Heart right ventricle (tissue), 16 donors: ENCODE measurements around the gene ADPGK. TPM values are rescaled to one million over a fixed set of nuclear protein-coding genes. Genes with fewer than 3 reads are reported as not detected.

Experiments used
- ATAC-seq, 8 donors: fragments of 200-7000 bp; cut with Tn5 transposase; one replicate each; pipeline ENCODE4 v1.9.1; 2020; ENCODE audit warnings: mild to moderate bottlenecking in 8 of 8, moderate library complexity in 8 of 8, moderate number of reproducible peaks in 1 of 8
- DNase-seq, 2 donors: peaks; one replicate each; pipeline ENCODE4 v3.0.0-alpha.2; 2020
- H3K27ac ChIP-seq, 10 donors: fragments of 200-600 bp; sonication (generic) in 2 of 10; one replicate each; pipeline versions ENCODE4 v1.5.0 to v1.8.0; 2020 to 2022; ENCODE audit warnings: mild to moderate bottlenecking in 3 of 10
- H3K27me3 ChIP-seq, 7 donors: fragments of 200-600 bp; one replicate each; pipeline ENCODE4 v1.8.0; 2021 to 2022; ENCODE audit warnings: mild to moderate bottlenecking in 2 of 7
- H3K36me3 ChIP-seq, 9 donors: fragments of 200-600 bp; sonication (generic) in 1 of 9; one replicate each; pipeline versions ENCODE4 v1.5.0 to v1.8.0; 2020 to 2022; ENCODE audit warnings: mild to moderate bottlenecking in 2 of 9
- H3K4me1 ChIP-seq, 9 donors: fragments of 200-600 bp; sonication (generic) in 1 of 9; one replicate each; pipeline versions ENCODE4 v1.5.0 to v1.8.0; 2020 to 2022; ENCODE audit warnings: mild to moderate bottlenecking in 4 of 9
- H3K4me3 ChIP-seq, 10 donors: fragments of 200-600 bp; sonication (generic) in 2 of 10; one replicate each; pipeline versions ENCODE4 v1.5.0 to v1.8.0; 2020 to 2022; ENCODE audit warnings: mild to moderate bottlenecking in 7 of 10, moderate library complexity in 2 of 10
- H3K9me3 ChIP-seq, 11 donors: fragments of 200-600 bp in 10 of 11; sonication (generic) in 2 of 11; one replicate each; pipeline versions ENCODE4 v1.5.0 to v1.8.0; 2013 to 2022; ENCODE audit warnings: mild to moderate bottlenecking in 2 of 11, control low read depth in 1 of 11, moderate library complexity in 1 of 11
- WGBS, 2 donors: extraction: QIAGEN DNeasy Blood & Tissue Kit; methylation state at CpG; one replicate each; pipeline ENCODE4 v1.1.7; 2013; ENCODE audit warnings: inconsistent platforms in 1 of 2; 5-methylcytosine and 5-hydroxymethylcytosine counted together
- intact Hi-C, 10 donors: fragments of 100-400 bp; cut with DNase I; formaldehyde crosslinking; loops; one replicate each; pipeline versions ENCODE4 v1.11.1 to v1.14.2; 2022
- polyA plus RNA-seq, 2 donors: library from polyadenylated mRNA; stranded (reverse); fragments of 200-250 nt; gene quantifications; one replicate each; pipeline ENCODE4 v1.2.3, GENCODE V29; 2013
- total RNA-seq, 10 donors: library from RNA; stranded (reverse); fragmentation: NEBNext Ultra II Directional in 3 of 10; extraction: Animal tissue kit (Norgen Biotek cat#: 25700) in 3 of 10; gene quantifications; one replicate each; pipeline versions ENCODE4 v1.2.1 to v1.2.4, GENCODE V29; 2021 to 2023
- TF ChIP-seq, protein P1 (sequence below), 9 donors: fragments of 200-600 bp; sonication (generic) in 2 of 9; IDR thresholded peaks; one replicate each; pipeline versions ENCODE4 v1.5.0 to v1.8.0; 2021 to 2022; ENCODE audit warnings: antibody characterized with exemption in 9 of 9, mild to moderate bottlenecking in 5 of 9, moderate library complexity in 1 of 9
- donor health status: Arrhythmogenic right ventricular cardiomyopathy.
- donor health status: ischemic (EF 13 %, LVEDD 7.1; RV severe dilation, severe dysfunction).
- donor health status: healthy with polysubstance abuse.
- donor health status: DM: no; HTN: yes; CAD: no.
- donor health status: DM: no; HTN: no; CAD: no.
- donor health status: ischemic (EF 25% LVEDD 6.9; RV normal size, moderate dysfunction).
- donor health status: ischemic (EF 25% LVEDD 5.7; RV mildly dilated, moderate dysfunction).
- donor health status: healthy.
- donor health status: DM: yes; HTN: yes; CAD: no.
- donor health status: Ischemic cardiomyopathy.
- donor health status: ischemic (EF 35%, LVEDD 5.7; RV mildly dilated, moderate dysfunction).
- donor health status: nonischemic (EF 11% LVEDD 7.7; RV severe dilation, severe dysfunction).
- donor health status: DM: yes; HTN: yes; CAD: no.
- donor health status: PGD.
- donor health status: ischemic (EF 29% LVEDD 5.4; RV normal size, mild dysfunction).
- donor health status: nonischemic (EF 23%, LVEDD 6.1; RV moderate dilation, normal function).

Gene ADPGK
- total and polyA plus RNA-seq, 12 donors, result 6.4 to 22.8 (median 10.9) TPM

GRCh38 chr15:72800833-72801481 is 17.4 kb upstream of the ADPGK start:
- no peak for ATAC-seq

DNA sequence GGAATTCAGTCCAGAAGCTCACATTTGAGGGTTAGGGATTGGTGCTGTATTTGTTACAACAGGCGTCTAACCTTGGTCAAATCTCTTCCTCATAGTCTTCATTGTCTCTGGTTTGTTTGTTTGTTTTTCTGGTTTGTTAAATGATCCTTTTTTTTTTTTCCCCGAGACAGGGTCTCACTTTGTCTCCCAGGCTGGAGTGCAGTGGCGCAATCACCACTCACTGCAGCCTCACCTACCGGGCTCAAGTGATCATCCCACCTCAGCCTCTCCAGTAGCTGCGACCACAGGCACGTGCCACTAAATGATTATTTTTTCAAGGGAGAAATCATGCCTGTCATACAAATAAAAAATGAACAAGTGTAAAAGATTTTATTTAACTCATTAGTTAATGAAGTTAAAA is 14.3 kb upstream of the ADPGK start:
- Histone ChIP-seq H3K4me3 (no peak overlapping the region), H3K9me3 (no peaks in the 10 kb centered on the region), H3K27me3 (peaks cover 0 to 71% (median 60%) of the 10 kb centered on the region in 7 donors), H3K27ac (no peak overlapping the region), H3K36me3 (no peaks in the 10 kb centered on the region), H3K4me1 (peaks cover 0 to 17% (median 8%) of the 10 kb centered on the region in 9 donors)
- WGBS, 2 donors, result 85% methylated on average over 6 of the region's 6 CpGs
- intact Hi-C loops, result loop anchor here (1.0 to 10.0 kb wide), 7 partner anchors 283 to 477 kb away; no protein-coding TSS in a partner anchor
- ATAC-seq (no peak), DNase-seq (no peak)
- TF ChIP-seq, protein P1, sequence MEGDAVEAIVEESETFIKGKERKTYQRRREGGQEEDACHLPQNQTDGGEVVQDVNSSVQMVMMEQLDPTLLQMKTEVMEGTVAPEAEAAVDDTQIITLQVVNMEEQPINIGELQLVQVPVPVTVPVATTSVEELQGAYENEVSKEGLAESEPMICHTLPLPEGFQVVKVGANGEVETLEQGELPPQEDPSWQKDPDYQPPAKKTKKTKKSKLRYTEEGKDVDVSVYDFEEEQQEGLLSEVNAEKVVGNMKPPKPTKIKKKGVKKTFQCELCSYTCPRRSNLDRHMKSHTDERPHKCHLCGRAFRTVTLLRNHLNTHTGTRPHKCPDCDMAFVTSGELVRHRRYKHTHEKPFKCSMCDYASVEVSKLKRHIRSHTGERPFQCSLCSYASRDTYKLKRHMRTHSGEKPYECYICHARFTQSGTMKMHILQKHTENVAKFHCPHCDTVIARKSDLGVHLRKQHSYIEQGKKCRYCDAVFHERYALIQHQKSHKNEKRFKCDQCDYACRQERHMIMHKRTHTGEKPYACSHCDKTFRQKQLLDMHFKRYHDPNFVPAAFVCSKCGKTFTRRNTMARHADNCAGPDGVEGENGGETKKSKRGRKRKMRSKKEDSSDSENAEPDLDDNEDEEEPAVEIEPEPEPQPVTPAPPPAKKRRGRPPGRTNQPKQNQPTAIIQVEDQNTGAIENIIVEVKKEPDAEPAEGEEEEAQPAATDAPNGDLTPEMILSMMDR (IDR thresholded peaks at IDR 0.05), result no peak

More at GRCh38 chr15:72800833-72801481, 17.4 kb upstream of the ADPGK start:
- Histone ChIP-seq H3K27me3 (peaks cover 0 to 65% (median 40%) of the 10 kb centered on the region in 7 donors), H3K4me1 (peaks cover 0 to 11% (median 8%) of the 10 kb centered on the region in 9 donors), H3K4me3 (no peak overlapping the region), H3K27ac (no peak overlapping the region), H3K9me3 (no peaks in the 10 kb centered on the region), H3K36me3 (no peaks in the 10 kb centered on the region)
- TF ChIP-seq, protein P1 (IDR thresholded peaks at IDR 0.05), result no peak
- no peak for DNase-seq
- WGBS, 2 donors, result 56 to 66% methylated on average over 8 of the region's 8 CpGs
- intact Hi-C loops, result no loop called here

DNA sequence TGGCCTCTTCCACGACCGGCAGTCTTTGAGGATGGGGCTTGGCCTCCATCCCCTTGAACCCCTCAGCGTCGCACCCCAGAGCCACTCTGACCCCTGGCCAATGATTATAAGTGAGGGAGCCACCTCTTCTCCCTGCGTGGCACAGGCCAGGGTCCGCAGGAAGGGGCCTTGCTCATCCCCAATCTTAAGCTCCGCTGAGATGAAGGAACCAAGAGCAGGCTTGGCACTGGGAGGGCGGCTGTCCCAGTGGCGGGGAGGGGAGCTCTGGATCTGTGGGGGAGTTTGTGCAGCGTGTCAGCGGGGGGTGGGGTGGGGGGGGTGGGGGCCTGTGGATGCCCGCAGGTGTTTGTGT is 13.8 kb upstream of the ADPGK start:
- intact Hi-C loops, result loop anchor here (1.0 to 10.0 kb wide), 7 partner anchors 283 to 477 kb away; no protein-coding TSS in a partner anchor
- Histone ChIP-seq H3K27me3 (peaks cover 0 to 71% (median 61%) of the 10 kb centered on the region in 7 donors), H3K4me1 (peaks cover 0 to 17% (median 8%) of the 10 kb centered on the region in 9 donors), H3K9me3 (no peaks in the 10 kb centered on the region), H3K4me3 (peak overlapping the region; percentile 32 to 63 (median 54)), H3K36me3 (no peaks in the 10 kb centered on the region), H3K27ac (no peak overlapping the region)
- TF ChIP-seq, protein P1 (IDR thresholded peaks at IDR 0.05), result no peak
- no peak for DNase-seq
- ATAC-seq, result peak in 1 of 8 donors; percentile 24
- 15 to 20% methylated on average over 12 of the region's 12 CpGs for WGBS, 2 donors

GRCh38 chr15:72796515-72797337 is 13.2 kb upstream of the ADPGK start:
- 6% methylated on average over 72 of the region's 72 CpGs for WGBS, 2 donors
- intact Hi-C loops, result loop anchor here (1.0 to 10.0 kb wide), 7 partner anchors 284 to 478 kb away; no protein-coding TSS in a partner anchor
- Histone ChIP-seq H3K27ac (peak overlapping the region in 1 of 10 donors; percentile 9), H3K27me3 (peaks cover 0 to 71% (median 55%) of the 10 kb centered on the region in 7 donors), H3K9me3 (no peaks in the 10 kb centered on the region), H3K4me1 (peaks cover 0 to 17% (median 8%) of the 10 kb centered on the region in 9 donors), H3K36me3 (no peaks in the 10 kb centered on the region), H3K4me3 (peak overlapping the region; percentile 32 to 63 (median 54))
- peak; percentile 79 to 94 (median 90) for ATAC-seq
- TF ChIP-seq, protein P1 (IDR thresholded peaks at IDR 0.05), result peak; percentile 40 to 77 (median 57)
- DNase-seq, result peak; percentile 26 to 54
